ENCODE results near the gene CPNE4. TPM values are rescaled to one million over a fixed set of nuclear protein-coding genes. Genes with fewer than 3 reads are reported as not detected.
"Not testable (repeated sequence)": the region's sequence is repeated elsewhere in the genome, so short reads cannot be mapped to it uniquely, and the experiment has no call there.

Gene CPNE4
- polyA plus RNA-seq, 3 donors: 0.34 to 0.82 (median 0.62) TPM

- DNase-seq: no peak
Measured at GRCh38 chr3:131962982-131963381, 71.8 kb downstream of the CPNE4 start.

- no peak for DNase-seq
Measured at GRCh38 chr3:131960324-131960723, 74.5 kb downstream of the CPNE4 start.

GRCh38 chr3:131957980-131958379, 76.8 kb downstream of the CPNE4 start:
- DNase-seq: no peak

GRCh38 chr3:131957511-131957910, 77.3 kb downstream of the CPNE4 start:
- no peak for DNase-seq

GRCh38 chr3:131948806-131949205, 86.0 kb downstream of the CPNE4 start:
- no peak for DNase-seq

GRCh38 chr3:131944676-131945075, 90.1 kb downstream of the CPNE4 start:
- no peak for DNase-seq

GRCh38 chr3:131933665-131934064, 101.1 kb downstream of the CPNE4 start:
- no peak for DNase-seq

GRCh38 chr3:131928593-131928992, 106.2 kb downstream of the CPNE4 start:
- DNase-seq: no peak

- DNase-seq: no peak
Measured at GRCh38 chr3:131925571-131925970, 109.2 kb downstream of the CPNE4 start.

GRCh38 chr3:131922356-131922755, 112.5 kb downstream of the CPNE4 start:
- no peak for DNase-seq

- DNase-seq: no peak
Measured at GRCh38 chr3:131917006-131917405, 117.8 kb downstream of the CPNE4 start.

- no peak for DNase-seq
Measured at GRCh38 chr3:131914090-131914691, 120.6 kb downstream of the CPNE4 start.

- no peak for DNase-seq
Measured at GRCh38 chr3:131912255-131912654, 122.6 kb downstream of the CPNE4 start.

- DNase-seq: no peak
Measured at GRCh38 chr3:131907796-131908195, 127.0 kb downstream of the CPNE4 start.

- DNase-seq: no peak
Measured at GRCh38 chr3:131903988-131904415, 130.8 kb downstream of the CPNE4 start.

- no peak for DNase-seq
Measured at GRCh38 chr3:131901686-131902085, 133.1 kb downstream of the CPNE4 start.

- DNase-seq: no peak
Measured at GRCh38 chr3:131900891-131901290, 133.9 kb downstream of the CPNE4 start.

- DNase-seq: no peak
Measured at GRCh38 chr3:131899021-131899420, 135.8 kb downstream of the CPNE4 start.

GRCh38 chr3:131898346-131898745, 136.5 kb downstream of the CPNE4 start:
- DNase-seq: no peak

GRCh38 chr3:131896285-131896684, 138.5 kb downstream of the CPNE4 start:
- DNase-seq: no peak

GRCh38 chr3:131895766-131896165, 139.0 kb downstream of the CPNE4 start:
- no peak for DNase-seq

- no peak for DNase-seq
Measured at GRCh38 chr3:131892331-131892730, 142.5 kb downstream of the CPNE4 start.

GRCh38 chr3:131885871-131886270, 148.9 kb downstream of the CPNE4 start:
- not testable (repeated sequence) for DNase-seq

- no peak for DNase-seq
Measured at GRCh38 chr3:131883711-131884407, 151.0 kb downstream of the CPNE4 start.

All from renal pelvis (tissue), 4 donors.